ENCODE results near the gene NPAS1.

GRCh38 chr19:47047272-47047762 lies 27.7 kb downstream of the NPAS1 start:
- TF ChIP-seq CTCF (conservative IDR thresholded peaks at IDR 0.05; ENCODE audit: low read length) (no peak), EZH2phosphoT487 (IDR thresholded peaks at IDR 0.05; ENCODE audit: borderline replicate concordance, low read depth, low read length) (no peak)

Measured in OCI-LY7 (cell line).